ENCODE measurements around the gene ZFTA.
"Not testable (repeated sequence)": the region's sequence is repeated elsewhere in the genome, so short reads cannot be mapped to it uniquely, and the experiment has no call there.

The ZFTA gene

GRCh38 chr11:63768237-63769041 lies at the start of gene ZFTA:
Gene ZFTA, minus strand, starts transcription at chr11:63768775. Its CDS starts 153 bp downstream, at chr11:63768622.
- no peak for DNase-seq (ENCODE audit: low spot score)

- no peak for DNase-seq (ENCODE audit: low spot score)
Observed at GRCh38 chr11:63817758-63818498, 49.4 kb upstream of the ZFTA start.

- DNase-seq (ENCODE audit: low spot score) = no peak
Observed at GRCh38 chr11:63816732-63817131, 48.2 kb upstream of the ZFTA start.

GRCh38 chr11:63816166-63816565 lies 47.6 kb upstream of the ZFTA start:
- no peak for DNase-seq (ENCODE audit: low spot score)

GRCh38 chr11:63814383-63814736 lies 45.8 kb upstream of the ZFTA start:
- no peak for DNase-seq (ENCODE audit: low spot score)

GRCh38 chr11:63813563-63814382 lies 45.2 kb upstream of the ZFTA start:
- no peak for DNase-seq (ENCODE audit: low spot score)

GRCh38 chr11:63813035-63813562 lies 44.5 kb upstream of the ZFTA start, which contains the start of gene SPINDOC:
Gene SPINDOC, plus strand, starts transcription at chr11:63813456. Its CDS starts 231 bp downstream, at chr11:63813687.
- DNase-seq (ENCODE audit: low spot score) = peak; percentile 29

- no peak for DNase-seq (ENCODE audit: low spot score)
Observed at GRCh38 chr11:63811522-63811921, 42.9 kb upstream of the ZFTA start.

- not testable (repeated sequence) for DNase-seq (ENCODE audit: low spot score)
Observed at GRCh38 chr11:63810383-63810782, 41.8 kb upstream of the ZFTA start.

GRCh38 chr11:63805844-63806415 lies 37.4 kb upstream of the ZFTA start:
- no peak for DNase-seq (ENCODE audit: low spot score)

GRCh38 chr11:63804259-63804658 lies 35.7 kb upstream of the ZFTA start:
- DNase-seq (ENCODE audit: low spot score) = no peak

GRCh38 chr11:63802637-63803414 lies 34.3 kb upstream of the ZFTA start:
- DNase-seq (ENCODE audit: low spot score) = no peak

GRCh38 chr11:63800921-63801320 lies 32.3 kb upstream of the ZFTA start:
- no peak for DNase-seq (ENCODE audit: low spot score)

- DNase-seq (ENCODE audit: low spot score) = no peak
Observed at GRCh38 chr11:63795066-63795465, 26.5 kb upstream of the ZFTA start.

- DNase-seq (ENCODE audit: low spot score) = no peak
Observed at GRCh38 chr11:63793161-63793560, 24.6 kb upstream of the ZFTA start.

- DNase-seq (ENCODE audit: low spot score) = no peak
Observed at GRCh38 chr11:63791495-63792167, 23.1 kb upstream of the ZFTA start.

- no peak for DNase-seq (ENCODE audit: low spot score)
Observed at GRCh38 chr11:63785823-63786222, 17.2 kb upstream of the ZFTA start.

GRCh38 chr11:63783925-63784592 lies 15.5 kb upstream of the ZFTA start:
- DNase-seq (ENCODE audit: low spot score) = no peak

GRCh38 chr11:63782749-63783148 lies 14.2 kb upstream of the ZFTA start:
- no peak for DNase-seq (ENCODE audit: low spot score)

- DNase-seq (ENCODE audit: low spot score) = no peak
Observed at GRCh38 chr11:63779039-63779438, 10.5 kb upstream of the ZFTA start.

Measured in hematopoietic multipotent progenitor cell treated with erythropoietin and hydrocortisone succinate and interleukin-3 and kit ligand, for 15 days (in vitro differentiated cells).